H1 (cell line): ENCODE results near the gene ANKRD13C. TPM values are rescaled to one million over a fixed set of nuclear protein-coding genes. Genes with fewer than 3 reads are reported as not detected.

Experiments
- CTCF ChIA-PET: fragments of 300-600 bp; sonication (Branson Sonifier 250); formaldehyde crosslinking; loops from one replicate; lab custom pipeline; 2021; ENCODE audit not compliant: partially characterized antibody; lab: Charles Lee
- POLR2A ChIA-PET: fragments of 300-600 bp; sonication (Branson Sonifier 250); formaldehyde crosslinking; loops from one replicate; lab custom pipeline; 2021; ENCODE audit warnings: inconsistent platforms; ENCODE audit not compliant: partially characterized antibody; lab: Charles Lee
- DNase-seq, 2 experiments: peaks; one replicate each; pipeline versions ENCODE4 v3.0.0 to v3.0.0-alpha.2; 2010 to 2022; ENCODE audit warnings: low spot score in 2 of 2, low read depth in 1 of 2, mixed read lengths in 1 of 2
- FAIRE-seq: peaks from 2 replicates; lab custom pipeline; 2011; peaks lifted over from hg19 to GRCh38; lab: Jason Lieb, UNC
- H2AFZ ChIP-seq: 2 replicates; pipeline ENCODE4 v1.8.1; 2012; ENCODE audit warnings: low read length, inconsistent platforms
- H2AK5ac ChIP-seq: 2 replicates; pipeline ENCODE4 v1.6.1; 2013; ENCODE audit warnings: low read depth, low read length
- H2BK120ac ChIP-seq: replicated peaks from 2 replicates; pipeline ENCODE3; 2013; ENCODE audit warnings: low read depth, low read length, inconsistent platforms
- H2BK12ac ChIP-seq: 2 replicates; pipeline ENCODE4 v1.6.1; 2013; ENCODE audit warnings: low read depth, low read length
- H2BK15ac ChIP-seq: 2 replicates; pipeline ENCODE4 v1.6.1; 2013; ENCODE audit warnings: low read length
- H2BK20ac ChIP-seq: 2 replicates; pipeline ENCODE4 v1.6.1; 2013; ENCODE audit warnings: low read length
- H2BK5ac ChIP-seq: 2 replicates; pipeline ENCODE4 v1.6.1; 2013; ENCODE audit warnings: low read depth, low read length
- H3K14ac ChIP-seq: 2 replicates; pipeline ENCODE4 v1.6.1; 2013; ENCODE audit warnings: inconsistent platforms; ENCODE audit not compliant: insufficient read length
- H3K18ac ChIP-seq: 2 replicates; pipeline ENCODE4 v1.6.1; 2013; ENCODE audit warnings: low read length; ENCODE audit errors: extremely low read depth
- H3K23ac ChIP-seq: 2 replicates; pipeline ENCODE4 v1.6.1; 2013; ENCODE audit warnings: inconsistent platforms; ENCODE audit not compliant: insufficient read length
- H3K23me2 ChIP-seq: 2 replicates; pipeline ENCODE4 v1.6.1; 2013; ENCODE audit warnings: low read depth, low read length
- H3K27ac ChIP-seq: 2 replicates; pipeline ENCODE4 v1.6.1; 2011; ENCODE audit warnings: low read depth, low read length, inconsistent platforms
- H3K27me3 ChIP-seq, 4 experiments: replicated peaks in 1 of 4; 1 replicate in 1 of 4; 2 replicates in 3 of 4; pipeline versions ENCODE4 v1.6.1 to v1.8.1; 2011 to 2013; ENCODE audit warnings: low read length in 3 of 4, mild to moderate bottlenecking in 3 of 4, inconsistent platforms in 2 of 4, mixed read lengths in 2 of 4, moderate library complexity in 1 of 4; ENCODE audit not compliant: control insufficient read depth in 3 of 4, insufficient read depth in 3 of 4; ENCODE audit errors: extremely low read depth in 1 of 4
- H3K36me3 ChIP-seq, 4 experiments: 2 replicates each; pipeline versions ENCODE4 v1.6.1 to v1.8.1; 2011 to 2013; ENCODE audit warnings: mild to moderate bottlenecking in 4 of 4, low read length in 3 of 4, moderate library complexity in 2 of 4, control low read depth in 1 of 4, inconsistent platforms in 1 of 4; ENCODE audit not compliant: insufficient read depth in 4 of 4, control insufficient read depth in 2 of 4
- H3K4ac ChIP-seq: replicated peaks from 2 replicates; pipeline ENCODE3; 2013; ENCODE audit warnings: low read length, low read depth, mixed read lengths, inconsistent platforms; ENCODE audit not compliant: insufficient read length
- H3K4me1 ChIP-seq, 4 experiments: replicated peaks in 1 of 4; 1 replicate in 1 of 4; 2 replicates in 3 of 4; pipeline versions ENCODE4 v1.6.1 to v1.8.1; 2011 to 2013; ENCODE audit warnings: low read length in 3 of 4, inconsistent platforms in 2 of 4, mixed read lengths in 1 of 4; ENCODE audit not compliant: insufficient read depth in 4 of 4, control insufficient read depth in 3 of 4
- H3K4me2 ChIP-seq, 2 experiments: 2 replicates each; pipeline versions ENCODE4 v1.6.1 to v1.8.1; 2011 to 2013; ENCODE audit warnings: low read depth in 2 of 2, low read length in 2 of 2, control low read depth in 1 of 2, inconsistent platforms in 1 of 2, mild to moderate bottlenecking in 1 of 2; ENCODE audit not compliant: insufficient read depth in 1 of 2
- H3K4me3 ChIP-seq, 4 experiments: fragments of 200-600, 300-600 bp in 1 of 4; sonication (generic), shearing (Covaris generic), sonication (Bioruptor Twin) in 1 of 4; 2 replicates each; pipeline versions ENCODE4 v1.5.1 to v1.8.1; 2011 to 2016; ENCODE audit warnings: low read length in 4 of 4, low read depth in 3 of 4, control low read depth in 2 of 4, inconsistent platforms in 2 of 4, mild to moderate bottlenecking in 2 of 4, mixed read lengths in 1 of 4, moderate library complexity in 1 of 4; ENCODE audit not compliant: insufficient read depth in 2 of 4; ENCODE audit errors: extremely low read depth in 1 of 4
- H3K56ac ChIP-seq: replicated peaks from 2 replicates; pipeline ENCODE3; 2013; ENCODE audit warnings: low read depth, mild to moderate bottlenecking, mixed read lengths, low read length, inconsistent platforms; ENCODE audit not compliant: insufficient read length
- H3K79me1 ChIP-seq: 2 replicates; pipeline ENCODE4 v1.6.1; 2013; ENCODE audit warnings: low read depth, low read length, control low read depth
- H3K79me2 ChIP-seq, 2 experiments: 2 replicates each; pipeline versions ENCODE4 v1.6.1 to v1.8.1; 2012 to 2013; ENCODE audit warnings: low read length in 2 of 2, mild to moderate bottlenecking in 2 of 2, inconsistent platforms in 1 of 2; ENCODE audit not compliant: insufficient read depth in 2 of 2, control insufficient read depth in 1 of 2
- H3K9ac ChIP-seq, 4 experiments: replicated peaks in 1 of 4; 1 replicate in 1 of 4; 2 replicates in 3 of 4; pipeline versions ENCODE4 v1.6.1 to v1.8.1; 2011 to 2013; ENCODE audit warnings: low read depth in 3 of 4, low read length in 3 of 4, control low read depth in 2 of 4, mild to moderate bottlenecking in 2 of 4, moderate library complexity in 2 of 4, inconsistent platforms in 1 of 4; ENCODE audit errors: extremely low read depth in 1 of 4
- H3K9me3 ChIP-seq, 2 experiments: 2 replicates each; pipeline versions ENCODE4 v1.6.1 to v1.8.1; 2012 to 2013; ENCODE audit warnings: mild to moderate bottlenecking in 2 of 2, moderate library complexity in 2 of 2, control low read depth in 1 of 2, inconsistent platforms in 1 of 2, low read depth in 1 of 2, low read length in 1 of 2, mixed read lengths in 1 of 2; ENCODE audit not compliant: insufficient read depth in 2 of 2
- H4K20me1 ChIP-seq, 2 experiments: replicated peaks in 1 of 2; 2 replicates each; pipeline versions ENCODE3 to v1.8.1; 2011 to 2013; ENCODE audit warnings: inconsistent platforms in 2 of 2, low read length in 2 of 2, mild to moderate bottlenecking in 1 of 2; ENCODE audit not compliant: insufficient read depth in 2 of 2, control insufficient read depth in 1 of 2
- H4K5ac ChIP-seq: 2 replicates; pipeline ENCODE4 v1.6.1; 2013; ENCODE audit warnings: low read length, low read depth, mixed read lengths, inconsistent platforms; ENCODE audit not compliant: insufficient read length
- H4K8ac ChIP-seq: 2 replicates; pipeline ENCODE4 v1.8.0; 2013; ENCODE audit warnings: mild to moderate bottlenecking, moderate library complexity, low read length, inconsistent platforms; ENCODE audit not compliant: insufficient read depth; ENCODE audit errors: extremely low read depth
- H4K91ac ChIP-seq: replicated peaks from 2 replicates; pipeline ENCODE3; 2013; ENCODE audit warnings: low read length, mixed read lengths, inconsistent platforms; ENCODE audit not compliant: insufficient read length
- ASH2L ChIP-seq: fragments of 200-600, 300-600 bp; sonication (generic); IDR thresholded peaks from one replicate; pipeline ENCODE4 v1.7.1; 2017; ENCODE audit warnings: low read length
- ATF3 ChIP-seq: IDR thresholded peaks from 2 replicates; pipeline ENCODE4 v1.6.1; 2011; ENCODE audit warnings: low read depth, mild to moderate bottlenecking, low read length; ENCODE audit not compliant: insufficient read depth
- CHD2 ChIP-seq: IDR thresholded peaks from 2 replicates; pipeline ENCODE4 v1.6.1; 2012; ENCODE audit warnings: low read length, improper control_type of control experiment
- GABPA ChIP-seq: IDR thresholded peaks from 2 replicates; pipeline ENCODE4 v1.6.1; 2011; ENCODE audit warnings: mild to moderate bottlenecking, low read length, moderate library complexity, borderline replicate concordance; ENCODE audit not compliant: insufficient read depth
- JUND ChIP-seq: IDR thresholded peaks from 2 replicates; pipeline ENCODE4 v1.6.1; 2011; ENCODE audit warnings: mild to moderate bottlenecking, improper control_type of control experiment, low read length
- NANOG ChIP-seq: IDR thresholded peaks from 2 replicates; pipeline ENCODE4 v1.6.1; 2011; ENCODE audit warnings: low read length, low read depth, mild to moderate bottlenecking, inconsistent platforms; ENCODE audit not compliant: insufficient read depth, poor library complexity, severe bottlenecking
- RFX5 ChIP-seq: IDR thresholded peaks from 2 replicates; pipeline ENCODE4 v1.6.1; 2011; ENCODE audit warnings: low read depth, low read length, improper control_type of control experiment, borderline replicate concordance
- SIX5 ChIP-seq: IDR thresholded peaks from 2 replicates; pipeline ENCODE4 v1.6.1; 2011; ENCODE audit warnings: mild to moderate bottlenecking, low read depth, low read length
- SRF ChIP-seq: IDR thresholded peaks from 2 replicates; pipeline ENCODE4 v1.6.1; 2011; ENCODE audit warnings: mild to moderate bottlenecking, low read depth, low read length, moderate library complexity
- TAF7 ChIP-seq: optimal IDR thresholded peaks from 2 replicates; pipeline ENCODE3; 2011; ENCODE audit warnings: low read depth, mild to moderate bottlenecking, inconsistent platforms, low read length, moderate library complexity, borderline replicate concordance
- TBP ChIP-seq: IDR thresholded peaks from 2 replicates; pipeline ENCODE4 v1.6.1; 2011; ENCODE audit warnings: low read depth, low read length, improper control_type of control experiment
- USF2 ChIP-seq: IDR thresholded peaks from 2 replicates; pipeline ENCODE4 v1.6.1; 2011; ENCODE audit warnings: low read length, improper control_type of control experiment
- YY1 ChIP-seq: IDR thresholded peaks from 2 replicates; pipeline ENCODE4 v1.6.1; 2011; ENCODE audit warnings: low read depth, mild to moderate bottlenecking, low read length
- ZNF274 ChIP-seq: IDR thresholded peaks from 2 replicates; pipeline ENCODE4 v1.7.0; 2012; ENCODE audit warnings: low read length, borderline replicate concordance; ENCODE audit errors: extremely low read depth
- WGBS, 2 experiments: shearing (Covaris generic) in 1 of 2; methylation state at CpG; one replicate each; pipeline versions ENCODE4 v1.1.6 to v1.1.7; 2013 to 2015; ENCODE audit warnings: low lambda C conversion rate in 2 of 2, mixed read lengths in 2 of 2, inconsistent platforms in 1 of 2, low coverage in 1 of 2, missing lambda C conversion rate in 1 of 2; ENCODE audit not compliant: insufficient replicate concordance in 2 of 2, insufficient coverage in 1 of 2, insufficient read length in 1 of 2; ENCODE audit errors: extremely low coverage in 1 of 2, missing lambda C conversion rate in 1 of 2; 5-methylcytosine and 5-hydroxymethylcytosine counted together
- polyA plus RNA-seq, 7 experiments: library from polyadenylated mRNA; depleted of rRNA in 3 of 7; stranded (reverse) in 5 of 7; unstranded in 2 of 7; fragments of >200 nt in 5 of 7; fragments of 200-250 nt in 2 of 7; gene quantifications; 1 replicate in 5 of 7; 2 replicates in 1 of 7; 4 replicates in 1 of 7; pipeline versions ENCODE4 v1.2.1 to v1.2.3, GENCODE V29; 2011 to 2013; ENCODE audit warnings: missing spikeins in 2 of 7, mixed read lengths in 2 of 7
- total RNA-seq: library from RNA; stranded (reverse); fragmentation: NEBNext Ultra II Directional; extraction: Animal tissue kit (Norgen Biotek cat#: 25700); gene quantifications from 2 replicates; pipeline ENCODE4 v1.2.1, GENCODE V29; 2021

Gene ANKRD13C
- total and polyA plus RNA-seq, 2 of the 8 experiments (the other 6 are each of a cell fraction or from before 2014, with no cell fraction given): 4.8 to 21.7 TPM

GRCh38 chr1:70264839-70265238 lies 89.7 kb downstream of the ANKRD13C start:
- no peak overlapping the region for H3K14ac ChIP-seq
- no peak overlapping the region for H2BK20ac ChIP-seq
- H2BK15ac ChIP-seq: no peak overlapping the region
- H3K23me2 ChIP-seq: no peaks in the 10 kb centered on the region
- no peak overlapping the region for H2BK5ac ChIP-seq
- H2BK120ac ChIP-seq: no peak overlapping the region
- no peak overlapping the region for H3K4ac ChIP-seq
- ChIA-PET POLR2A (no interaction called here), CTCF (no interaction called here)
- H3K27ac ChIP-seq: no peak overlapping the region
- H4K5ac ChIP-seq: no peak overlapping the region
- no peaks in the 10 kb centered on the region for H3K9me3 ChIP-seq
- WGBS, 2 experiments: 88% methylated on average over 7 of the region's 7 CpGs; no CpG with 5 or more reads in 1 of the 2 experiments
- H3K79me2 ChIP-seq: no peaks in the 10 kb centered on the region
- no peaks in the 10 kb centered on the region for H3K4me1 ChIP-seq
- no peak overlapping the region for H2AK5ac ChIP-seq
- FAIRE-seq (no peak), DNase-seq (no peak)
- no peak overlapping the region for H3K56ac ChIP-seq
- H4K8ac ChIP-seq: no peak overlapping the region
- no peak overlapping the region for H3K4me3 ChIP-seq
- no peaks in the 10 kb centered on the region for H3K27me3 ChIP-seq
- H3K79me1 ChIP-seq: no peaks in the 10 kb centered on the region
- H2AFZ ChIP-seq: no peak overlapping the region
- H3K9ac ChIP-seq: no peak overlapping the region
- no peak overlapping the region for H3K4me2 ChIP-seq
- H3K23ac ChIP-seq: no peak overlapping the region
- no peak overlapping the region for H3K18ac ChIP-seq
- H3K36me3 ChIP-seq: peaks cover 0 to 8% (median 0%) of the 10 kb centered on the region in 4 experiments; a peak in 2 of 8 replicates
- no peaks in the 10 kb centered on the region for H4K20me1 ChIP-seq
- no peak overlapping the region for H4K91ac ChIP-seq
- no peak overlapping the region for H2BK12ac ChIP-seq
- TF ChIP-seq ATF3 (no peak), TBP (no peak), ZNF274 (no peak), SRF (no peak), CHD2 (no peak), NANOG (no peak), RFX5 (no peak), TAF7 (no peak), YY1 (no peak), JUND (no peak), ASH2L (no peak), USF2 (no peak), SIX5 (no peak), GABPA (no peak)
